Duodenal mucosa (tissue), 2 donors: ENCODE results near the gene KIF6.

Source experiments
- H3K27ac ChIP-seq: one replicate; pipeline ENCODE4 v1.7.0; 2013; ENCODE audit warnings: low read depth, low read length
- H3K27me3 ChIP-seq, 2 donors: one replicate each; pipeline ENCODE4 v1.7.0; 2013; ENCODE audit warnings: low read length in 2 of 2, control low read depth in 1 of 2; ENCODE audit not compliant: insufficient read depth in 2 of 2, control insufficient read depth in 1 of 2
- H3K36me3 ChIP-seq, 2 donors: one replicate each; pipeline ENCODE4 v1.7.0; 2013; ENCODE audit warnings: low read length in 2 of 2, control low read depth in 1 of 2; ENCODE audit not compliant: insufficient read depth in 2 of 2, control insufficient read depth in 1 of 2
- H3K4me1 ChIP-seq, 2 donors: one replicate each; pipeline ENCODE4 v1.7.0; 2013; ENCODE audit warnings: low read length in 2 of 2, control low read depth in 1 of 2; ENCODE audit not compliant: insufficient read depth in 2 of 2, control insufficient read depth in 1 of 2
- H3K4me3 ChIP-seq, 2 donors: one replicate each; pipeline ENCODE4 v1.7.0; 2013; ENCODE audit warnings: low read length in 2 of 2, low read depth in 1 of 2
- H3K9ac ChIP-seq, 2 donors: one replicate each; pipeline ENCODE4 v1.7.0; 2013; ENCODE audit warnings: low read length in 2 of 2, low read depth in 1 of 2
- H3K9me3 ChIP-seq, 2 donors: one replicate each; pipeline ENCODE4 v1.7.0; 2013; ENCODE audit warnings: low read length in 2 of 2, control low read depth in 1 of 2; ENCODE audit not compliant: control insufficient read depth in 1 of 2

KIF6 gene

GRCh38 chr6:39367700-39368099 is 357.5 kb downstream of the KIF6 start:
- no peak overlapping the region for H3K4me3 ChIP-seq
- H3K27ac ChIP-seq = no peak overlapping the region
- no peaks in the 10 kb centered on the region for H3K9me3 ChIP-seq
- no peaks in the 10 kb centered on the region for H3K36me3 ChIP-seq
- no peaks in the 10 kb centered on the region for H3K4me1 ChIP-seq
- no peaks in the 10 kb centered on the region for H3K27me3 ChIP-seq
- no peak overlapping the region for H3K9ac ChIP-seq

- H3K4me3 ChIP-seq = no peak overlapping the region
- H3K4me1 ChIP-seq = no peaks in the 10 kb centered on the region
- no peak overlapping the region for H3K27ac ChIP-seq
- no peaks in the 10 kb centered on the region for H3K36me3 ChIP-seq
- H3K27me3 ChIP-seq = no peaks in the 10 kb centered on the region
- no peaks in the 10 kb centered on the region for H3K9me3 ChIP-seq
- no peak overlapping the region for H3K9ac ChIP-seq
These were observed 358.1 kb downstream of the KIF6 start for GRCh38 chr6:39366931-39367618.

- H3K9ac ChIP-seq = no peak overlapping the region
- no peaks in the 10 kb centered on the region for H3K36me3 ChIP-seq
- H3K4me3 ChIP-seq = no peak overlapping the region
- H3K9me3 ChIP-seq = no peaks in the 10 kb centered on the region
- no peaks in the 10 kb centered on the region for H3K27me3 ChIP-seq
- no peak overlapping the region for H3K27ac ChIP-seq
- no peaks in the 10 kb centered on the region for H3K4me1 ChIP-seq
These were observed 359.7 kb downstream of the KIF6 start for GRCh38 chr6:39365281-39366074.

- no peak overlapping the region for H3K4me3 ChIP-seq
- H3K36me3 ChIP-seq = no peaks in the 10 kb centered on the region
- no peak overlapping the region for H3K27ac ChIP-seq
- H3K9ac ChIP-seq = no peak overlapping the region
- no peaks in the 10 kb centered on the region for H3K27me3 ChIP-seq
- H3K4me1 ChIP-seq = no peaks in the 10 kb centered on the region
- H3K9me3 ChIP-seq = no peaks in the 10 kb centered on the region
These were observed 361.9 kb downstream of the KIF6 start for GRCh38 chr6:39363280-39363679.

GRCh38 chr6:39362487-39362865 is 362.7 kb downstream of the KIF6 start:
- Histone ChIP-seq H3K36me3 (no peaks in the 10 kb centered on the region), H3K27me3 (no peaks in the 10 kb centered on the region), H3K27ac (no peak overlapping the region), H3K9me3 (no peaks in the 10 kb centered on the region), H3K4me1 (no peaks in the 10 kb centered on the region), H3K4me3 (no peak overlapping the region), H3K9ac (no peak overlapping the region)

- H3K4me1 ChIP-seq = no peaks in the 10 kb centered on the region
- H3K27ac ChIP-seq = no peak overlapping the region
- no peak overlapping the region for H3K9ac ChIP-seq
- H3K27me3 ChIP-seq = no peaks in the 10 kb centered on the region
- H3K4me3 ChIP-seq = no peak overlapping the region
- no peaks in the 10 kb centered on the region for H3K9me3 ChIP-seq
- no peaks in the 10 kb centered on the region for H3K36me3 ChIP-seq
These were observed 363.3 kb downstream of the KIF6 start for GRCh38 chr6:39361657-39362486.

- Histone ChIP-seq H3K4me3 (no peak overlapping the region), H3K27me3 (no peaks in the 10 kb centered on the region), H3K36me3 (no peaks in the 10 kb centered on the region), H3K27ac (no peak overlapping the region), H3K9ac (no peak overlapping the region), H3K4me1 (no peaks in the 10 kb centered on the region), H3K9me3 (no peaks in the 10 kb centered on the region)
These were observed 364.8 kb downstream of the KIF6 start for GRCh38 chr6:39360378-39360777.

- H3K36me3 ChIP-seq = no peaks in the 10 kb centered on the region
- no peak overlapping the region for H3K27ac ChIP-seq
- H3K9me3 ChIP-seq = no peaks in the 10 kb centered on the region
- no peaks in the 10 kb centered on the region for H3K27me3 ChIP-seq
- H3K4me3 ChIP-seq = no peak overlapping the region
- no peak overlapping the region for H3K9ac ChIP-seq
- H3K4me1 ChIP-seq = no peaks in the 10 kb centered on the region
These were observed 367.1 kb downstream of the KIF6 start for GRCh38 chr6:39357998-39358686.

- Histone ChIP-seq H3K27me3 (no peaks in the 10 kb centered on the region), H3K9ac (no peak overlapping the region), H3K4me1 (no peaks in the 10 kb centered on the region), H3K9me3 (no peaks in the 10 kb centered on the region), H3K36me3 (no peaks in the 10 kb centered on the region), H3K4me3 (no peak overlapping the region), H3K27ac (no peak overlapping the region)
These were observed 371.4 kb downstream of the KIF6 start for GRCh38 chr6:39353698-39354315.
